Activated CD8-positive, alpha-beta memory T cell treated with anti-CD3 and anti-CD28 coated beads for 36 hours (primary cell): Measurements from ENCODE around the gene ANK3. TPM values are rescaled to one million over a fixed set of nuclear protein-coding genes. Genes with fewer than 3 reads are reported as not detected.

ENCODE experiments used
- CTCF ChIA-PET: fragments of 350-600 bp; sonication (Branson Sonifier 250); formaldehyde crosslinking; loops from one replicate; lab custom pipeline; 2021; ENCODE audit warnings: antibody characterized with exemption; lab: Charles Lee
- POLR2A ChIA-PET: fragments of 350-600 bp; sonication (Branson Sonifier 250); formaldehyde crosslinking; loops from one replicate; lab custom pipeline; 2021; ENCODE audit warnings: antibody characterized with exemption; lab: Charles Lee
- total RNA-seq, 2 experiments: library from RNA; stranded (reverse); gene quantifications; one replicate each; pipeline ENCODE4 v1.2.3, GENCODE V29; 2021

Gene ANK3
- total RNA-seq: 1 to 10 TPM; 6.2 to 7.9 TPM

GRCh38 chr10:60389413-60390025 is at the start of gene ANK3:
ANK3 (minus strand) TSS chr10:60389875; CDS start chr10:60389538, 337 bp downstream.
- ChIA-PET POLR2A (no interaction called here), CTCF (no interaction called here)

DNA sequence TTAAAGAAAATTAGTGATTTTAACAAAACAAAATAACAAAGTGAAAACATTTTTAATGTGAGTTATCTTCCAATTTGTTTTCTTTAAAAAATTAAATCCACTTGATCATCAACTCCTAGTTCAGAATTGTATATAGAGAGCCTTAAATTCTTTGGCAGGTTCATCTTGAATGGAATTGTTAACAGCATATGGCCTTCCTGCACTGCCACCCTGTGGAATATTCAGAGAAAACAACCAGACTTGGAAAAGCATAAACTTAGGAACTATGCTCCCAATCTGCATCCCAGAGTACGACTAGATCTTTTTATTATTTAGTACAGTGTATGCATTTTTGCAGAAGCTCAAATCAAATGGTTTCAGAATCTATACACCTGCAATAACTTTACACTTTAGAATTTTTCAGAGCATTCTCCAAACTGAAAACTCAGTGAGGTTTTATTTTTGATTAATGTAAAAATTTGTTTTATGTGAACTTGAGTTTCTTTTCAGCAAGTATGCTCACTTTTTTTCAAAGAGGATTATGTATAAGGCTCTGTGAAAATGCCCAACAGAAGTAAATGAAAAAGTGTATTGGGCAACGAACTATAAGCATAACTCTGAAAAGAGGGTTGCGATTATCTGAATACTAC is 44.9 kb upstream of the ANK3 start:
- ChIA-PET CTCF (no interaction called here), POLR2A (no interaction called here)

GRCh38 chr10:60433684-60434083 is 44.0 kb upstream of the ANK3 start:
- POLR2A ChIA-PET: no interaction called here
- CTCF ChIA-PET: no interaction called here

DNA sequence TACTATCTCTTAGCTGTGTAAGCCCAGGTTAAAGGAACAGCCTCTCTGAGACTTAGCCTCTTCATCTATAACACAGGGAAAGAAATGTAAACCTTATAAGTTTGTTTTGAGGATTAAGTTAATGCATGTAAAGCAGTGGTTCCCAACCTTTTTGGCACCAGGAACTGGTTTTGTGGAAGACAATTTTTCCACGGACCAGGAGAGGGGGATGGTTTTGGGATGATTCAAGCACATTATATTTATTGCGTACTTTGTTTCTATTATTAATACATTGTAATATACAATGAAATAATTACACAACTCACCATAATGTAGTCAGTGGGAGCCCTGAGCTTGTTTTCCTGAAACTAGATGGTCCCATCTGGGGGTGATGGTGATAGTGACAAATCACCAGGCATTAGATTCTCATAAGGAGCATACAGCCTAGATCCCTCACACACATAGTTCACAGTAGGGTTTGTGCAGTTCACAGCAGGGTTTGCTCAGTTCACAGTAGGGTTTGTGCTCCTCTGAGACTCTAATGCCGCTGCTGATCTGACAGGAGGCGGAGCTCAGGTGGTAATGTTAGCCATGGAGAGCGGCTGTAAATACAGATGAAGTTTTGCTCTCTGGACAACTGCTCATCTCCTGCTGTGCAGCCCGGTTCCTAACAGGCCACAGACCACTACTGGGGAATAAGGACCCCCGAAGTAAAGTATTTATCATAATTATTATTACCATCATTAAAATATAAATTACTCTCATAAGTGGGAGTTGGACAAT is 41.3 kb upstream of the ANK3 start:
- POLR2A ChIA-PET: no interaction called here

DNA sequence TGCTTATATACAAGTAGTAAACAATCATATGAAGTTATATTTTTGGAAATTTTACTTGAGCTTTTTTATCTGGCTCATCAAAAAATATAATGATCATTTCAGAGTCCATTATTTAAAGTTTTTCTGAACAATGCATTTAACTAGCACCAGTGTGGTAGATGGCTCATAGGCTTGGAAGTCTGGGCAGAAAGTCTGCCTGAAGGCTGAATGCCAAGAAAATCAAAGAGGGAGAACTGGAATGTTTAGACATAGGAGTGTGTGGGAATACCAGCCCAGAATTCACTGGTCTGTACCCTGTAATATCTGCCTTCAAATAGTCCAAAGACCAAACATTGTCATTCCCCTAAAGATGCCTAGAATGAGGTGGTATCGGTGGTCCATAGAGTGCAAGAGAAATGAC is 40.3 kb upstream of the ANK3 start:
- ChIA-PET POLR2A (no interaction called here), CTCF (no interaction called here)

More for the DNA sequence above, 41.3 kb upstream of the ANK3 start:
- CTCF ChIA-PET: no interaction called here

DNA sequence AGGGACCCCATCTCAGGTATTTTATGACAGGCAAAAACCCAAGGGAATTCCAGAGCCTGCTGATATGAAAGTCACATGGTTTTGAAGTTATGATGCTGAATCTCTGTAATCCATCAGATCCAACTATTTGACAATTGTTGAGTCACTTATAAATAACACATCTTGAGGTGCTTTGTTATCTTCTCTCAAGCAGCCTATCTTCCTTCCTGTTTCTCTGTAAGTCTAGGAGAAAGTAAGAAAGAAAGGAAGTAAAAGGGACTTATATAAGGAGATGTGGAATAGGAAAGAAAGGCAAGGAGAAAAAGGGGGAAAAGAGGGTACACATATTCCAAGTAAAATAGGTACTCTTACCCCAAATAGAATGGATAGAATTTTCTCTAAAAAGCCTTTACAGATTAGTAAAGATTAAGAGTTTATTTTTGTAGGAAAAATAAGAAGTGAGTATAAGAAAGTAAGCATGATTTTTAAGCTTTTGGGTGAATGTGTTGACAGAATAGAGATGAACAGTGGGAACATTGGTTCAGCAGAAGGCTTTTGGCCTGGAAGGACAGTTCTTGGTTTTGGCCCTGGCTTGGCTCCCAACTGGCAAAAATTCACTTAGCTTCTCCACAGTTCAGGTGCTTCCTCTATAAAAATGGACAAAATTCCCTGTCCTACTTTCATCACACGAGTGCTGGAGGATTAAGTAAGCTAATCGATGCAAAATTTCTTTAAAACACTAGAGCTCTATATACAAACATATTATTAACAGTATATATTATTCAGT is 39.6 kb upstream of the ANK3 start:
- ChIA-PET CTCF (no interaction called here), POLR2A (no interaction called here)

DNA sequence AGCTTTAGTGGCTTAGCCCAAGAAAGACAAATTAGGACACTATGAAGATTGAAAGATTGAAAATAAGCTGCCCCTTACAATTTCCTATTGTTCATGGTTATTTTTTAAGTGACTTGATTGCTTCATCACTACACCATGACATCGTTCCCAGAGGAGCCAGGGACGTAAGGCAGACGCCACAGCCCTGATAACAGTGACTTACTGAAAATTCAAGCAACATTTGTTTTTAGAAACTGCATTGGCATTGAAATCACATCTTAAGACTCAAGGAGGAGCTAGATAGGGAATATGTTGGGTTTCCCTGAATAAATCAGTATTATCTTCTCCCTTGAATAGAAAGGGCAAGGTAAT is 38.7 kb upstream of the ANK3 start:
- ChIA-PET CTCF (no interaction called here), POLR2A (no interaction called here)

DNA sequence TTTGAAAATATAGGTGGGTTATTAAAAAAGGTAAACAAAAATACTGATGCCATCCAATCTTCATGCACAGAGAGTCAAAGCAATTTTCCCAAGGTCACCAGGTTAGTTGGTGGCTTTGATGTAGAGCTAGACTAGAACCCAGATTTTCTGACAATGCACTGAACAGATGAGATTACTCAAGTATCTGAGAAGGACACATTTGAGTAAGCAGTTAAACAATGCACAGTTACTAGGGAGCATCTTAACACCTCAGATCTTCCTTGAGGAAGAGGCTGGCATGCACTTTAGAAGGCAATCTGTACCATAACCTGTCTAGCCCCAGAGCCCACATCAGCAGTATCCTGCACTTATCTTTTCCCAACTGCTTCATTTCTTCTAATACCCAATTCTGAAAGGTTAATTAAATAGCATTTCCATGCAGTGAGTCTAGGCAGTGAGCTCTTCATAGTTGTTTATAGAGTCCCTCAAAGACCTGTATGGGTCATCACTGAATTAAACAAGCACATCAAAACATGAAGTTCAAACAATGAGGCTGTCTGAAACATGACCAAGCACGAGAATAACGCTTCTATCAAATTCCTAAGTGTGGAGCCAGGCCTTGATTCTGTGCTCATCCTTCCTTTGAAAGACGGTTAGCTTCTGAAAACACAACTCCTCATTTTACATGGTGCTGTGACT is 38.2 kb upstream of the ANK3 start:
- ChIA-PET POLR2A (no interaction called here), CTCF (no interaction called here)

DNA sequence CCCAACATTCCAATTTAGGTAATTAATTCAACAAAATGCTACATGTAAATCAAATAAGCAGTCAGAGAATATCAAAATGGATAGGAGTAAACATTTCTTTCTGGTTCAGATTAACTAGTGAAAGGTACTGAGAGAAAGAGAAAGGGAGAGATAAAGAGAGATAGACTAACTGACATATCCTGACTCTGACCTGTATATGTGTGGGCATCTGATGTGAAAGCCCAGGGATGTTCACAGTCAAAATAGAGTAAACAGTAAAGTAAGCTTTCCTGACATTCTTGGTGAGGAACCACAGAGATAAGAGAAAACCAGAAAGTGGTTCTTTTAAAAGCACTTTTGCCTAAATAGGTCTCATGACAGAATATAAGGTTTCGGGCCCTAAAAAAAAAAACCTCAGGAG is 37.5 kb upstream of the ANK3 start:
- POLR2A ChIA-PET: no interaction called here
- CTCF ChIA-PET: no interaction called here

- CTCF ChIA-PET: no interaction called here
- POLR2A ChIA-PET: no interaction called here
These were observed 36.8 kb upstream of the ANK3 start for GRCh38 chr10:60426425-60426824.

- CTCF ChIA-PET: no interaction called here
- POLR2A ChIA-PET: no interaction called here
These were observed 35.9 kb upstream of the ANK3 start for GRCh38 chr10:60425392-60426110.

DNA sequence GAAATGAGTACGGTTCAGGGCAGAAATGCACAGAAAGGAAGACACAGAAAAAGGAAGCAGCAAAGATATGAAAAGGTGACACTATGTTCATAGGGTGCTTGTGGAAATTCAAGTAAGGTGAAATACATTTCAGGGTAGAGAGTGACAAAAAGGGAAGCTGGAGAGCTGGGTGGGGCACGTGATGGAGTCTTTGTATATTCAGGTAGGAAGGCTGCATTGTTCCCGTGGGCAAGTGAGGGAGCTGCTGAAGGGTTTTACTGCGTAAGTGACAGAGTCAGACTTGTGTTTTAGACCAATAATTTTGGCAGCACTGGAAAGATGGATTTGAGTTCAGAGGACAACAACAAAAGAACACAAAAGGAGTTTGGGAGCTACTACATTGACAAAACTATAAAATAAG is 35.3 kb upstream of the ANK3 start:
- POLR2A ChIA-PET: no interaction called here
- CTCF ChIA-PET: no interaction called here

GRCh38 chr10:60423920-60424319 is 34.2 kb upstream of the ANK3 start:
- POLR2A ChIA-PET: no interaction called here
- CTCF ChIA-PET: no interaction called here

- CTCF ChIA-PET: no interaction called here
These were observed 33.1 kb upstream of the ANK3 start for GRCh38 chr10:60422809-60423208.

GRCh38 chr10:60420991-60421894 is 31.6 kb upstream of the ANK3 start:
- POLR2A ChIA-PET: no interaction called here
- CTCF ChIA-PET: no interaction called here

More at GRCh38 chr10:60422809-60423208, 33.1 kb upstream of the ANK3 start:
- POLR2A ChIA-PET: no interaction called here

DNA sequence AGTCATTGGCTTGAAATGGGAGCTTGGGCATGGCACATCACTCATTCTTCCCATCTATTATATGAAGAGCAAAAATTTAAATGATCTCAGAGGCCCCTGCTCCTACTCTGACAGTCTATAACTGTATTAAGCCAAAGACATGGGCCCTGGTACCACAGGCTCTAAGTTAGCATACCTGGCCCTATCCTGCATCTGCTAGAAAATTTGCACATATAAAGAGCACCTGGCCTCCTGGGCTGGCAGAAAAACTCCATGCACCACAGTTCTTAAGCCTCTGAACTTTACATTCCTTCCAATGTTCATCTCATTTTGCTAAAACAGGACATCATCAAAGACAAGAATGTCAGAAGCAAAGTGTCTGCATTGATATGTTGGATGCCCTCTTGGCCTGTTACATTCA is 29.6 kb upstream of the ANK3 start:
- POLR2A ChIA-PET: no interaction called here
- CTCF ChIA-PET: no interaction called here

GRCh38 chr10:60417901-60418300 is 28.2 kb upstream of the ANK3 start:
- ChIA-PET POLR2A (no interaction called here), CTCF (no interaction called here)

DNA sequence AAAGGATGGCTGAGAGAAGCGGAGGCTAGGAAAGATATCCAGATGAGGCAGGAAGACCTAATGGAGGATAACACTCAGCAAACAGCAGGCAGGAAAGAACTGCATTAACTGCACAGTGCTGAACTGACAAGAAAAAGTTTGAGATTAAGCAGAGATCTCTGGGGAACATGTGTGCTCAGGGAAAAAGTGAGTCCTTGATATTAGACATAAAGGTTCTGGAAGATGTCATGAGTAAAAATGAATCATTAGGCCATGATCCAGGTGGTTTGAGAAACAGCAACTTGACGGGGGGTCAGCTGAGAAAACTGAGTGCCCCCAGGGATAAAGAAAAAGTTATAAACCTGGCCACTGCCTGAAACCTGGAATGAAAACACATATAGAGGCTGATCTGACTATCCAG is 27.3 kb upstream of the ANK3 start:
- POLR2A ChIA-PET: no interaction called here
- CTCF ChIA-PET: interaction anchor here (0.5 kb wide), 1 partner anchor 318 kb away, joined by 4 read pairs; no protein-coding TSS in a partner anchor
